Astrocyte (in vitro differentiated cells and primary cell): Measurements from ENCODE around the gene ABHD12.

ENCODE experiments used
- EZH2 ChIP-seq: IDR thresholded peaks from 2 replicates; pipeline ENCODE4 v1.6.1; 2012; ENCODE audit warnings: mild to moderate bottlenecking, low read length, inconsistent platforms; ENCODE audit not compliant: insufficient read depth
- TF ChIP-seq, protein P1 (sequence below): IDR thresholded peaks from 2 replicates; pipeline ENCODE4 v1.5.1; 2011; ENCODE audit warnings: low read depth, mild to moderate bottlenecking, inconsistent platforms, low read length, moderate library complexity; ENCODE audit not compliant: insufficient read depth

DNA sequence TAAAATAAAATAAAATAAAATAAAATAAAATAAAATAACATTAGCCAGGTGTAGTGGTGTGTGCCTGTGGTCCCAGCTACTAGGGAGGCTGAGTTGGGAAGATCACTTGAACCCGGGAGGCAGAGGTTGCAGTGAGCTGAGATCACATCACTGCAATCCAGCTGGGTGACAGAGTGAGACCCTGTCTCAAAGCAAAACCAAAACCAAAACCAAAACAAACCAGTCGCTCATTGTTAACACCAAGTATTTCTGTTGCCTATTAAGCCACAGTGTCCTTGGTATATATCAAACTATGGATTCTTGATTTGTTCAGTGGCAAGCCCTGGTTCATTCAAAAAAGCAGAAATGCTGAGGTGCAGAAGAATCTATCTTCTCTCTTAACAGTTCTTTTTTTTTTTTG lies 77.0 kb downstream of the ABHD12 start:
- no peak for TF ChIP-seq EZH2
- TF ChIP-seq, protein P1, sequence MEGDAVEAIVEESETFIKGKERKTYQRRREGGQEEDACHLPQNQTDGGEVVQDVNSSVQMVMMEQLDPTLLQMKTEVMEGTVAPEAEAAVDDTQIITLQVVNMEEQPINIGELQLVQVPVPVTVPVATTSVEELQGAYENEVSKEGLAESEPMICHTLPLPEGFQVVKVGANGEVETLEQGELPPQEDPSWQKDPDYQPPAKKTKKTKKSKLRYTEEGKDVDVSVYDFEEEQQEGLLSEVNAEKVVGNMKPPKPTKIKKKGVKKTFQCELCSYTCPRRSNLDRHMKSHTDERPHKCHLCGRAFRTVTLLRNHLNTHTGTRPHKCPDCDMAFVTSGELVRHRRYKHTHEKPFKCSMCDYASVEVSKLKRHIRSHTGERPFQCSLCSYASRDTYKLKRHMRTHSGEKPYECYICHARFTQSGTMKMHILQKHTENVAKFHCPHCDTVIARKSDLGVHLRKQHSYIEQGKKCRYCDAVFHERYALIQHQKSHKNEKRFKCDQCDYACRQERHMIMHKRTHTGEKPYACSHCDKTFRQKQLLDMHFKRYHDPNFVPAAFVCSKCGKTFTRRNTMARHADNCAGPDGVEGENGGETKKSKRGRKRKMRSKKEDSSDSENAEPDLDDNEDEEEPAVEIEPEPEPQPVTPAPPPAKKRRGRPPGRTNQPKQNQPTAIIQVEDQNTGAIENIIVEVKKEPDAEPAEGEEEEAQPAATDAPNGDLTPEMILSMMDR = no peak
